Inferior parietal cortex (tissue), 1 donor: Measurements from ENCODE around the gene BCKDK.
"Not testable (repeated sequence)": the region's sequence is repeated elsewhere in the genome, so short reads cannot be mapped to it uniquely, and the experiment has no call there.

Experiments used
- DNase-seq: peaks from one replicate; pipeline ENCODE4 v3.0.0-alpha.2; 2016; ENCODE audit errors: extremely low spot score

BCKDK gene

DNA sequence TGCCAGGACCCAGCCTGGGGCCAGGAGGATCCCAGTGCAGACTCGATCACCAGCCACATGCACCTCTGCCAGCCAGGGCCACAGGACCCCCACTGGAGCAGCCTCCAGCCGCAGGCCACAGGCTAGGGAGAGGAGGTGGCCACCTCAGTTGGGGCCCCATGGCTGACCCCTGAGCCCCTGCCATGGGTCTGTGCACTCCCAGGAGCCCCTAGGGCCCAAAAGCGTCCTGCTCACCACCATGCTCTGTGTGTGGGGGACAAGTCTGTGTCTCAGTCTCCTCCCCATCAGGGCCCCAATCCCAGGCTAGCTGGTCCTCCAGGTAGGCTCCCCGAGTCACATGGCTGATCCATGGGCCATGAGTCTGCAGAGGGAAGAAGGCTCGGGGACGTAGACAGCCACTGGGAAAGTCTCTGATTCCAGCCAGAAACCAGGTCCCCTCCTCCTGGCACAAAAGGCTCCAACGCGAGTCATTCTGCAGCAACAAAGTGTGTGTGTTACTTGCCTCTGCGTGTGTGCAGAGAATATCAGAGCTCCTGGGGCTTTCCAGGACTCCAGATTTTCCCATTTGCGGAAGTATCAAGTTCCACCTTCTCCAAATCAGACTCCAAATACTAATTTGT is 33.4 kb downstream of the BCKDK start:
- no peak for DNase-seq

DNA sequence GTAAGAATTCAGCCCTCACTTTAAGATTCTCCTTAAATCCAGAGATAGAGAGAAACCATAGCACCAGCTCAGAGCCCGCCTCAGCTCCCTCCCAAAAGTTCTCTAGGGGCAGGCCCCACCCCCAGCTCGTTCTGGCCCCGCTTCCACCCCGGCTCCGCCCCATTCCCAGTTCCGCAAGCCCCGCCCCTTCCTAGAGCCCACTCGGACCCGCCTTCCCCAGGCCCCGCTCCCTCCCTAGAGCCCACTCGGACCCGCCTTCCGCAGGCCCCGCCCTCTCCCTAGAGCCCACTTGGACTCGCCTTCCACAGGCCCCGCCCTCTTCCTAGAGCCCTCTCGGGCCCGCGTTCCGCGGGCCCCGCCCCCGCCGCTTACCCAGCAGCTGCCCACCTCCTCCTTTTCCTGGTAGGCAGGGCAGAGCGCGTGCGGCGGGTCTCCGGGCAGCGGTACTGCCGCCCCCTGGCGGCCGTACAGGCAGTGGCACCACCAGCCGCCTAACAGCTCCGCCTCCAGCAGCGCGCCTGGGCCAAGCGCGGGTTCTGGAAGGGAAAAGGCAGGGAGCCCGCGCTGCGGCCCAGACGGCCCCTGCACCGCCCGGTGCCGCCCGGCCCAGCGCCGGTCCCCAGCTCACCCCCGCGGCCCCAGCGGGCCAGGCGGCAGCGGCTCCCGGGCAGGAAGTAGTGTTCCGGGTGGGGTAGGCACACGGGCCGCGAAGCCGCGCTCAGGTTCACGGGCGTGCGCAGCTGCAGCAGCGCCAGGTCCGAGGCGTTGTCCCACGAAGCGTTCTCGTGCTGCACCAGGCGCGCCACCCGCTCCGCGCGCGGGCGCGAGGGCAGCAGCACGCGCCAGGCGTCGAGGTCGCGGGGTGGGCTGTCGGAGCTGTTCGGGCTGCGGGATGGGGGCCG is 34.2 kb downstream of the BCKDK start:
- DNase-seq = peak; percentile 91

DNA sequence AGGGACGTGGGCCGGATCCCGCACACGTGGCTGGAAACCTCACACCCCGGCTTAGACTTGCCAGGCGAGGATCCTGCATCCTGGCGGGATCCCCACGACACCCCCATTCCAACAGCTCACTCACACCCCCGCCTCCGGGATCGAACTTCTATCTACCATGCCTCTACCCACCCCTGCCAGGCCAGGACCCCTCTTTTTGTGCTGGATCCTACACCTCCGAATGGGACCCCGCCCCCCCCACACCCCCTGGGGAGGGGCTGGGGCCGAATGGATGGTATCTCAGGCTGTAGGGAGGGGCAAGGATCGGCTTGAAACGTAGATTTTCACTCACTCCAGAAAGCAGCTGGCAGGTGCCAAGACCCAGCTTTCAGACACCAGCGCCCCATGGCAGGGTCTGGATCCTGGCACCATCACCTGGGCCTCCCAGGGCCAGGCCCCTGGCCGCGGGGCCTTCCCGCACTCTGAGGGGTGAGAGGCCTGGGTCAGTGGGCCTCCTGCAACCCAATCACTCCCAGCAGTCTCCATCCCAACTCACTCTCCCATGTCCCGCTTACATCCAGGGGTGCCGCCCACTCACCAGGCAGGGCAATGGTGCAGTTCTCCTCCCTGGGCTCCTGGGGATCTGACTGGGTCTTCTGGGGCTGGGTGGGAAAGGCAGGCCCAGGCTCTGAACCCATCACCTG is 35.0 kb downstream of the BCKDK start:
- no peak for DNase-seq

DNA sequence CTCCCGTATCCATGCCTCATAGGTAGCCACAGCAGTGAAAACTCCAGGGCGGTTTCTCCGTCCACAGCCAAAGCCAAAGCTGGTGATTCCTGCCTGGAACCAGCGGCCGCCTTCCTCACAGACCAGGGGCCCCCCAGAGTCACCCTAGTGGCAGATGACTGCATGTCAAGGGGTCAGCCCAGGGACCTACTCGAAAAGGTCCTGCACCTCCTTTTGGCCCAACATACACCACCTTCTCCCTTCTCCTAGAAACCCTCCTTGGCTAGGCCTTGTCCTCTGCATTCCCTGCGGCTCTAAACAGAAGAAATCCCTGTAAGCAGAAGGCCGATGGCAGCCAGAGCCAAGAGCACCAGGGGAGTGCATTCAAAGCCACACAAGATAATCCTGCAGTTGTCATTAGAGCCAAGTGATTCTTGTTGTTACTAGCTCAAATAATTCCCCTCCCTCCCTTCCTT is 35.5 kb downstream of the BCKDK start:
- no peak for DNase-seq

DNA sequence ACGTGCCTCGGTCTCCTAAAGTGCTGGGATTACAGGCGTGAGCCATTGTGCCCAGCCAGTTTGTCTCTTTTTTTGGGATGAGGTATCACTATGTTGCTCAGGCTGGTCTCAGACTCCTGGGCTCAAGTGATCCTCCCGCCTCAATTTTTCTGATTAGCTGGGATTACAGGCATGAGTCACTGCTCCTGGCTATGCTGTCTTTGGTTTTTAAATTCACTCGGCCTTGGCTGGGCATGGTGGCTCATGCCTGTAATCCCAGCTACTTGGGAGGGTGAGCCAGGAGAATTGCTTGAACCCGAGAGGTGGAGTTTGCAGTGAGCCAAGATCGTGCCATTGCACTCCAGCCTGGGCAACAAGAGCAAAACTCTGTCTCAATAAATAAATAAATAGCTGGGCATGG is 36.2 kb downstream of the BCKDK start:
- DNase-seq = not testable (repeated sequence)

DNA sequence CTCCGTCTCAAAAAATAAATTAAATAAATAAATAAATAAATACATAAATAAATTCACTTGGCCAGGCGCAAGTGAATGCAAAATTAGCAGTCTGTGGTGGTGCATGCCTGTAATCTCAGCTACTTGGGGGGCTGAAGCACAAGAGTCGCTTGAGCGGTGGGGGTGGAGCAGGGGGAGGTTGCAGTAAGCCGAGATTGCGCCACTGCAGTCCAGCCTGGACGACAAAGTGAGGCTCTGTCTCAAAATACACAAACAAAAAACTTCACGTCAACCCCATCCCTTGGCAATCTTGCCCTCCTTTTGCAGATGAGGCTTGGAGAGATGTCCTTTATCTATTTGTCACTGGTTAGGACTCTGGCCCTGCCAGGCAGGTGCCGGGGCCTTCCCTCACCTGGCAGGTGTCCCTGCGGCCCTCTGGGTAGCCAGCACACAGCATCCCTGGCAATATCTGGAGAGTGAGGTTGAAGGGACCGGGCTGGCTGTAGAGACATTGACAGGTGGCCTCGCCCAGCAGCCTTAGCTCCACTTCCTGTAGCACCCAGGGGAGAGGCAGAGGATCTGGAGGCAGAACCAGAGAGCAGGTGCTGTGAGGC is 37.3 kb downstream of the BCKDK start:
- no peak for DNase-seq

DNA sequence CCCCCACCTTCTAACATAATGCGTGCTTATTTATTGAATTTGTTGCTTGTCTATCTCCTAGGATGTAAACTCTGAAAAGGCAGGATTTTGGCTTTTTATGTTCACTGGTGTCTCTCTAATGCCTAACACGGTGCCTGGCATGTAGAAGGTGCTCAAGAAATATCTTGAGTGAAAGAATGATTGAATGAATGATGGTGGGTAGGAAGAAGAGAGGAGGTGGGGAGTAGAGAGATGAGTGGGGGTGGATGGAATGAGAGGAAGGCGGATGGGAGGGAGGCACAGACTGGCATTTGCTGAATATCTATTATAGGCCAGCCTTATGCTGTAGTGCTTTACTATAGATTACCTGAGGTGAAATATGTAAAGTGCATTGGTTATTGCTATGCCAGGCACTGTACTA is 39.4 kb downstream of the BCKDK start:
- no peak for DNase-seq

DNA sequence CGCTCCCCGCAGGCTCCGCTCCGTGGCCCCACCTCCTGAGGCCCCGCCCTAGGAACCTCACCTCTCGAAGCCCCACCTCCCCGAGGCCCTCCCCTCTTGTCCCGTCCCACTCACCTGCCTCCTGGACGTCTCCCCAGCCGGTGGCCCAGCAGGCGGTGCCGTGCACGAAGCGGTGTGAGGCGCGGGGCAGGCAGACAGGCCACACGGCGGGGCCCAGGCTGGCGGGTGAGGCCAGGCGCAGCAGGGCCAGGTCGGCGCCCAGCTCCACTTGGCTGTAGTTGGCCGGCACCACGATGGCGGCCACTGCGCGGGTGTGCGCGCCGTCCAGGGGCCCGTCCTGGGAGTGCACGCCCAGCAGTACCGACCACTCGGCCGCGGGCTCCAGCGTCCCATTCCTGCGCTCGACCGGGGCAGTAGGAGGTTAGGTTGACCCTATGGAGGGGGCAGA is 40.1 kb downstream of the BCKDK start:
- no peak for DNase-seq

DNA sequence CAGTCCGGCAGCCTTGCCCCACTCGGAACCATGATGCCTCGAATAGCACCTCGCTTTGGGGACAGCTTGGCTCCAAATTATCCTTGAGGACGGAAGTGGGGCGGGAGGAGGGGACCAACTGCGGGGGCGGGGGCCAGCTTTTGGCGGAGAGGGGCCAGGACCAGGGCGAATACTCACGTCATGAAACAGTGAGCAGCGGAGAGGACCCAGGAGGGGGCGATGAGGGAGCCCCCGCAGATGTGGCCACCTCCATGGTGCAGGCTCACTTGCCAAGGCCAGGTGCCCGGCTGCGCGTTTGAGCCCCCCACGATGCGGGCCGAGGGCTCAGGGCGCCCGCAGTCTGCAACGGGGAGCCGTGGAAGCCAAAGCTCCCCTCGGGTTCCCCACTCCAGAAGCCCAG is 40.7 kb downstream of the BCKDK start:
- no peak for DNase-seq

DNA sequence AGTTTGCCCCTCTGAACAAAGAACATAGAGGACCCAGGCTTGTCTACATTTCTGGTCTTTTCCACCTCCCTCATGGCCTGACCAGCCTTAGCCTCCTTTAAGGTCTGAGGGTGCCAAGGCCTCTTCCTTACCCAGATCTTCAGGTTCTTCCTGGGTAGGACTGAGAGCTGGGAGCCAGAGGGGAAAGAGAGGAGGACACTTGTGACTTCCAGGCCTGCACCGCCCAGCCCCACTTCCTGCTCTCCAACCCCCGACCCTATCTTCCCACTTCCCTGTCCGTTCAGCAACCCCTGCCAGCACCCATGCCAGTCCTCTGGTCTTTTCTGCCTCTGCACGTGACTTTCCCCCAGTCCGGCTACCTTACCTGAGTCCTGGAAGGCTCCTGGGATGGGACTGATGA is 41.1 kb downstream of the BCKDK start:
- DNase-seq = no peak

DNA sequence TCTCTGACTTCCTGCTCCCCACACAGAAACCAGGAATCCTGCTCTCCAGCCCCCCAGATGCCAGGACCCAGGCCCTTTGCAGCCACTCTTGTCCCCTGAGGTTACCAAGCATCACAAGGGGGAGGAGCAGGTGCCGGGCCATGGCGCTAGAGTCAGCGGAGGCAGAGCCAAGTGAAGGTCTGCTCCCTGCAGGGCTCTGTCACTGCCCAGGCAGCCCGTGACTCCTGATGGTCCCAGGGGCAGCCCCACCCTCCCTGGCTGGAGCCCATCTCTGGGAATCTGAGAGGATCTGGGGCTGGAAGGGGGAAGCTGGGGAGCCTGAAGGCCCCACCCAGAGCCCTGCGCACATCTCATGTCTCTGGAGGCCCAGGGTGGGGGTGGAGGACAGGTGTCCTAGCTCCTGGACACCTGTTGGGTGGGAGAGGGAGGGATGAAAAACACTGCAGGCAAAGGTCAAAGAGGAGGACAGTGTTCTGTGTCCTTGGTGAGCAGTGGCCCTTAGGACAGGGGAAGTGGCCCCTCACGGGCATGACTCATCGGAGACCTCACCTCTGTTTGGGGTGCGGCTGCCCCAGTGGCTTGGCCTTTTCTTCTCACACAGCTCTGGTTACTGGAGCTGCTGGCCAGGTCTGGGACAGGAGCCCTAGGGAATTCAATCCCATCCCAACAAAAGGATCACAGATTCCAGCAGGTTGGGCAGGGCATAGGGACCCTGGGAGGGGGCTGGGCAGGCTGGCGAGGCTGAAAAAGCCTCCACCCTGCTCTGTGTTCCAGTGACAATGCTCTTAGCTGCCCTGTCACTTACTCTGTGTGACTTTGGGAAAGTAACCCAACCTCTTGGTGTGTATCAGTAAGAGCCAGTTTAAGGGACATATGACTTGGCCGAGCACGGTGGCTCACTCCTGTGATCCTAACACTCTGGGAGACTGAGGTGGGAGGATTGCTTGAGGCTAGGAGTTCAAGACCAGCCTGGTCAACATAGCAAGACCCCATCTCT is 42.0 kb downstream of the BCKDK start, which contains the start of gene PRSS36:
Gene PRSS36, minus strand, starts transcription at position 173 of the 997 bp plus-strand sequence. Its CDS starts 31 bp downstream, at position 142.
- DNase-seq = no peak

DNA sequence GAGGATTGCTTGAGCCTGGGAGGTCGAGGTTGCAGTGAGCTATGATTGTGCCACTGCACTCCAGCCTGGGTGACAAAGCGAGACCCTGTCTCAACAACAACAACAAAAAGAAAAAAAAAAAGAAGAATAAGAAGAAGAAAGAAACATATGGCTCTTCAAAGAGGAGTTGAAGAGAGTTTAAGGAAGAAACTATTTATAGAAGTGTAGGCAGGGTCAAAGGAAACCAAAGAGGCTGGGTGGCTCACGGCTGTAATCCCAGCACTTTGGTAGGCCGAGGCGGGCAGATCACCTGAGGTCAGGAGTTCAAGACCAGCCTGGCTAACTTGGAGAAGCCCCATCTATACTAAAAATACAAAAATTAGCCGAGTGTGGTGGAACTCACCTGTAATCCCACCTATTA is 42.8 kb downstream of the BCKDK start:
- not testable (repeated sequence) for DNase-seq

DNA sequence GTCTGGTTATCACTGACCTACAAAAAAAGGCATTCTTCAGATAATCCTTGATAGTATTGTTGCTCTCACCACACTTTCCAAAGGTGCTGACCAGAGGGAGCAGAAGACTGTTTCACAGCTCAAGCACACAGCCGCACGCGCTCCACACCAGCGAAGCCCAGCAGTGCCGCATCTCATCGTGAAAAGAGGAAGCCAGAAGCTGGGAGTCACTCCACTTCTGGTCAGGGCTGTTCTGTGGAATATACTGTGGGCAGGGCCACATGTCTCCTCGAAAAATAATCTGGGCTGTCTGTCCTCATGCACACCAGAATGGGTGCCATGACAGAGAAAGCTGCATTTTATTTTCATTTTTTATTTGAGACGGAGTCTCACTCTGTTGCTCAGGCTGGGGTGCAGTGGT is 49.0 kb downstream of the BCKDK start:
- peak; percentile 7 for DNase-seq
